GM12801 (cell line): Measurements from ENCODE around the gene DOK3.

Source experiments
- TF ChIP-seq, protein P1 (sequence below): IDR thresholded peaks from one replicate; pipeline ENCODE4 v1.5.1; 2011; ENCODE audit warnings: control low read depth; ENCODE audit not compliant: insufficient read length; ENCODE audit errors: extremely low read depth

DOK3 gene

DNA sequence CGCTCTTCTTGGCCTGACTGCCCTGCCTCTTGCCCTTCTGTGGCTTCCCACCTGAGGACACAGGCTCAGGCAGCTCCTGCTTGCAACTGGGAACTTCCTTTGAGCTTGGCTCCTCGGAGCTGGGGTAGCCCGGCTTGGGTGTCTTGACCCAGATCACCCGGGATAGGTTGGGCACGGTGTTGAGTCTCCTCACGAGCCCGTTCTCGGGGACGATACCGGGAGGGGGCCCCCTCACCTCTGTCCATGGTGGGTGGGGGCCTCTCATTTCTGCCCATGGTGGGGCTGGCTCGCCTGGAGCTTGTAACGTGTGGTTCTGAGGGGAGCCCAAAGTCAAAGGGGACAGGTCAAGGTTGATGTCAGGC lies 14.9 kb upstream of the DOK3 start:
- TF ChIP-seq, protein P1, sequence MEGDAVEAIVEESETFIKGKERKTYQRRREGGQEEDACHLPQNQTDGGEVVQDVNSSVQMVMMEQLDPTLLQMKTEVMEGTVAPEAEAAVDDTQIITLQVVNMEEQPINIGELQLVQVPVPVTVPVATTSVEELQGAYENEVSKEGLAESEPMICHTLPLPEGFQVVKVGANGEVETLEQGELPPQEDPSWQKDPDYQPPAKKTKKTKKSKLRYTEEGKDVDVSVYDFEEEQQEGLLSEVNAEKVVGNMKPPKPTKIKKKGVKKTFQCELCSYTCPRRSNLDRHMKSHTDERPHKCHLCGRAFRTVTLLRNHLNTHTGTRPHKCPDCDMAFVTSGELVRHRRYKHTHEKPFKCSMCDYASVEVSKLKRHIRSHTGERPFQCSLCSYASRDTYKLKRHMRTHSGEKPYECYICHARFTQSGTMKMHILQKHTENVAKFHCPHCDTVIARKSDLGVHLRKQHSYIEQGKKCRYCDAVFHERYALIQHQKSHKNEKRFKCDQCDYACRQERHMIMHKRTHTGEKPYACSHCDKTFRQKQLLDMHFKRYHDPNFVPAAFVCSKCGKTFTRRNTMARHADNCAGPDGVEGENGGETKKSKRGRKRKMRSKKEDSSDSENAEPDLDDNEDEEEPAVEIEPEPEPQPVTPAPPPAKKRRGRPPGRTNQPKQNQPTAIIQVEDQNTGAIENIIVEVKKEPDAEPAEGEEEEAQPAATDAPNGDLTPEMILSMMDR = no peak

DNA sequence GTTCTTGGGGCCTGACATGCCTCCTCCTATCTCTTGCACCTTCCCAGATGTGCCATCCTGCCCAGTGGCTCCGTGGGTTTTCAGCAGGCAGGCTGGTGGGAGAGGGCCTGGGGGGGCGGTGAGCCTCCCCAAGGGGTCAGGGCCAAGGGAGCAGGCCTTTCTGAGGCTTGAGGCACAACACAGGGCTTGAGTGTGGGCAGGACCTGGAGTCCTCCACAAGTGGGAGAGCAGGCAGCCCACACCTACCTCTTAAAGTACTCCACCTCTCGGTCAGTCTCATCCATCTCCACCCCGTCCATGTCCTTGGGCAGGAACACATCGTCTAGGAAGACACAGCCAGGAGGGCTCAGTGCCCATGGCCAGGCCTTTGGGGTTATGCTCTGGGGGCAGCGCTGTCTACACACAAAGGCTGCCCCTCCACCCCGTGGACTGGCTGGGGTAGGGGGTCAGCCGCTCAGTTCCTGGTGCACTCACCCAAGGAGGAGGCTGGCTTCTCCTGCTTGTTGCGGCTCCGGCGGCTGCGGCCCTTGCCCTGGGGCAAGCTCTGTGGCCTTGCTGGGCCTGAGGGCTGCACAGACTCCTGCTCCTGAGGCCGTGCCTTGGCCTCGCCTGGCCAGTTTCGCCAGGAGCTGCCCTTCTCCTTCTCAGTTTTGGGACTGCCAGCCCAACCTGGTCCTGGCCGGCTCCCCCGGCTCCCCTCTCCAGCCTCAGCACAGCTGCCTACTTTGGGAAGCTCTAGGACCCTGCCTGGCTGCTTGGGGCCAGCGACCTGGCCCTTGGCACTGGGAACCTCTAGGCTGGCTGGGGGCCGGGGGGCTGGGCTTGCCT lies 14.3 kb upstream of the DOK3 start:
- TF ChIP-seq, protein P1 = no peak

DNA sequence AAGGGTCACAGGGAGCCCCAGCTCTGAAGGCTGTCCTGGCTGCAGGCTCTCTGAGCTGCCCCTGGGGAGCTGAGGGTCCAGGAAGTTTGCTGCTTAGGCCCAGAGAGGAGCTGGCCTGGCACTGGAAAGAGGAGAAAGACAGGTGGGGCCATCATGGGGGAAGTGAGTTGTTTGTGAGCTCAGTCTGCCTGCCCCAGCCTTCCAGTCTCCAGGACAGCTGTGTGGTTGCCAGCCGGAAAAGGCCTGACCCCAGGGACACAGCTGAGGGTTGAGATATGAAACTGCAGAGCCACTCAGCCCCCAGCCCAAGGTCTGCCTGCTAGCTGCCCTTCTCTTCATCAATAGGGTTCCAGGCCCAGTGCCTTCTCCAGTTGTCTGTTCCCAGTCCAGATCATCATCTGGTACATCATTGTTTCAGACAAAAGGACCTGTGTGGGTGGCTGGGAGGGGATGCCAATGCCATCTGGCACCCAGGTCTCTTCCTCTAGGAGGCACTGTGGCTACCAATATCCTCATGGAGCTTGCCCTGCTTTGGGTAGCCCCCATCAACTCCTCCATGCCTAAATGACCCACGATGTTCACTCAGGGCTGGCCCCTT lies 11.4 kb upstream of the DOK3 start:
- TF ChIP-seq, protein P1 = no peak

DNA sequence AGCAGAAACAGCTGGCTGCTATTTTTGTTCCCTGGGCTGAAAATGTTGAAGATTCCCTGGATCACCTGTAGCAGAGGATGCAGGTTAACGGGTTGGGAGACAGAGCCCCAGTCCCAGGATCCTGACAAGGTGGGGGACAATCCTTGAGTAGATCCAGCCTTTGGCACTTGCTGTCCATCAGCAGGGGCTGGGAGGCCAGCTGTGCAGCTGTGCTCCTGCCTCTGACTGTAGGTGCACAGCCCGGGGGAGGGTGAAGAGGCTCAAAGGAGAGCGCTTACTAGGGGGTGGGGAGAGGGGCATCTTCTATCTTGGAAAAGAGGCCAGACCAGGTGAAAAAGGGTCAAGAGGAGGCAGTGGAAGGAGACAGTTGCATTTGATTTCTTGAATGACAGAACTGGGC lies 10.6 kb upstream of the DOK3 start:
- TF ChIP-seq, protein P1 = no peak

DNA sequence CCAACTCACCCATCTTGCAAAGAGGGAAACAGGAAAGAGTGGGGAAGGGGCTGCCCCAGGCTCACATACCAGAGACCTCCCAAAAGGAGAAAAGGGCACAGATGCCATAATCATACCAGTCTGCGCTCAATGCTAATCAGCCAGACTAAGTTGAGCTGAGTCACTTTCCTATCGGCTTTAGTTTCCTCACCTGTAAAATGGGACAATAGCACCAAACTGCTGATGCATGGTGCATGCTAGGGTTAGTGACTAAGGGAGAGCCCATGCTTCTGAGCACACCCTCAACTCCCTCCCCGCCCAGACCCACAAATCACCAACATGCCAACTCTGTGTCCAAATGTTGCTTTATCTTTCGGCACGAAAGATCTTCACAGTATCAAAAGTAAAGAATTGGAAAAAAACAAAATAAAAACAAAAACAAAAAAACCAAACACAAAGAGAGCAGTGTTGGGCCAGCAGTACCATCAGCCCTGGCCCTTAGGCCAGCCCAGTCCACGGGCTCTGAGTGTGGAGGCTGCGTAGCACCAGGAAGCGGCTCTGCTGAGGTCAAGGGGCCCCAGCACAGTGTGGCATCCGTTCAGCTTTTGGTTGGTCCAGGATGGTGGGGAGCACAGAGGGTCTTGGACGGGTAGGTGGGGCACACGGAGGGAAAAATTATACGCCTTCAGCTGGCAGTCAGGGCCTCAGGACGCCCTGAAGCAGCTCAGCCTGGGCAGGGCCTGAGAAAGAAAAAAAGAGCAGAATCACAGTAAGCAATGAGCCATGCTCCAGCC lies 10.0 kb upstream of the DOK3 start:
- TF ChIP-seq, protein P1 = no peak

DNA sequence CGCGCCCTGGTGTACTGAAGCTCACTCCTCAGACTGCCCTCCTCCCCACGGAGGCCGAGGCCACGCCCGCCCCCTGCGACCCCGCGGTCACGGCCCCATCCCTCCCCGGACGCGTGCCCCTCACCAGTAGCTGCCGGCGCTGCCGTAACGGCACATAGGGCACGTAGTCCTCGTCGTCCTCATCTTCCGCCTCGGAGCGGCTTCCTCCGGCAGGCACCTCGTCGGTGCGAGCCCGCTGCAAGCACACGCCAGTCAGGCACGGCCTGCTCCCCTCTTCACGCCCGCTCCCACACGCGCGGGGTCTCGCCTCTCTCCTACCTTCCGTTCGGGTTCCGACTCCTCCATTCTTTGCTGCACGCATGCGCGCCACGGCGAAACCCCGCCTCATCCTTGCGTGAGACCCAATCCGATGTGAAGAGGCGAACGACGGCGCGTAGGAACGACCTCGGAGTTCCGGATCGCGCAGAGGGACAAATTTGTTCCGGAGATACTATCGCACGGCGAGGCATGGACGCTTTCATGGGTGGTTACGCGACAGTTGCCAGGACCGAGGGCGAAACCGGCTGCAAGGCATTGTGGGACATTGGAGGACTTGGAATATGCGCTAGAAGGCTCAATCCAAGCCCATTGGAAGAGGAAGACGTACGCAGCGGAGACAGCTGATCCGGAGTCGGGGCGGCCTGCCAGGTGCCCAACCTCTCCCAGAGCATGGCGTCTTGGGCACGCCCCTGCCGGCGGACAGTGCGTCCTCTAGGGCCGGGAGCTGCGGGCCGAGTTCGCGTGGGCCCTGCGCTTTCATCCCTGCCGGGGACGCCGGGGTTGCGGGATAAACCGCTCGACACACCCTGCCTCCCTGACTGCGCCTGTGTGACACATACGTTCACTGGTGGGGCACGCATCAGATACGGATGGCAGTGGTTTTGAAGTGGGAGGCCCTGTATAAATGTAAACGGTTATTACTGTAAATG lies 7.3 kb upstream of the DOK3 start, which contains the start of gene DDX41:
Gene DDX41 (minus strand): TSS at position 361 of the 968 bp plus-strand sequence. CDS start 16 bp downstream, at position 345.
- TF ChIP-seq, protein P1 = no peak
